ENCODE measurements around the gene TEX264.

DNA sequence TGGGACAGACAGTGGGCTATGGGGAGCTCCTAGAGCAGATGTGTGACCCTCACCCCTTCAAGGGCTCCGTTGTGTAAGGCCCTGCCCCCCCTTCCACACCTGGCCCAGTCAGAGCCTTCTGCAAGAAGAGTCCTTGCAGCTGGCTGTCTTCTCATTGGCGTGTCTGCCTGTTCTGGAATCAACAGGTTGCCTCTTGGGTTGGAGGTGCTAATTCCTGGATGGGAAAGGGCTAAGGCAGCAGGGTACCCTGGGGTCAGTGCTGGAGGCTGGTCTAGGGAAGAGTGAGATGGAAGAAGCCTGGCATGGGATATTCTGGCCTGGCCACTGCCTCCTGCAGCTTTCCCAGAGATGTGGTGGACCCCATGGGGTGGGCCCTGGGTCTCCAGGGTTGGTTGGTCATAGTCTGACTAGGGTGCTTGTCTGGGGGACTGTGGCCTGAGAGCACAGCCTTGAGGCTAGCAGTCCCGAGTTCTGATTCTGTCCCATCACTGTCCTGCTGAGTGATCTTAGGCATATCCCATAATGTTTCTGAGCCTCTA lies 5.1 kb downstream of the TEX264 start:
- TF ChIP-seq GATA2 (IDR thresholded peaks at IDR 0.05; ENCODE audit: low read depth, low read length) = no peak
- TF ChIP-seq GATA3 (IDR thresholded peaks at IDR 0.05; ENCODE audit: low read depth, low read length) = no peak

Measured in SH-SY5Y (cell line).